NCI-H2029 (cell line): ENCODE data around the gene TSPYL4.

Experiments
- DNase-seq: peaks from one replicate; lab custom pipeline; 2025; lab: John Stamatoyannopoulos, UW

The TSPYL4 gene

DNA sequence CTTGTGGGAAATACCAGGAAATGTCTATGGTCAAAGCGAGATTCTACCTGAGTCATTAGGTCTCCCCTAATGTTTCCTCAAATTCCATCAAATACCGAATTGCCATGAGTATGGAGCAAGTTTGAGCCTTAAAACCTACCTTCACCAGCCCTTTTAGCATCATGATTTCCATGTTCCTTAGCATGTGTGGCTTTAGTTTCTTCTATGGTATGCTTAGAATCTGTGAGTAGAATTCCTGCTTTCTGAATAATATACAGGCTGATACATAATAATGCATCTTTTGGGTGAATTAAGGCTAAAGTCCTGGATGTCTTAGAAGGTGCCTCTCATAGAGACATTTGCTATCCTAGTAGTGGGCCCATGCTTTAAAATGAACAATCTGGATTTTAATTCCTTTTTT is 32.0 kb downstream of the TSPYL4 start:
- DNase-seq, result no peak

DNA sequence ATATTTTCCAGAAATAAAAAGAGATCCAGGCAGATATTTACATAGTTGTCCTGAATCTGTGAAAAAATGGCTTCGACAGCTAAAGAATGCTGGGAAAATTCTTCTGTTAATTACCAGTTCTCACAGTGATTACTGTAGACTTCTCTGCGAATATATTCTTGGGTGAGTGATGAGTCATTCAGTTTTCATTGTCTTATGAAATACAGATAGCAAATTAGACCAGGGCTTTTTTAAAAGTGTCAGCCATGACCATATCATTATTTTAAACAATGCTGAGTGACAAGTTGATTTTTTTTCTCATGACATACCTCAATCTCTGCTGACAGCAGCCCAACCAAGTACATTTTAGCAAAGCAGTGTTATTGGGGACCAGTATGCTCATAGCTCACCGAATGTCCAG is 32.8 kb downstream of the TSPYL4 start:
- no peak for DNase-seq

GRCh38 chr6:116218866-116219265 is 35.0 kb downstream of the TSPYL4 start:
- no peak for DNase-seq

DNA sequence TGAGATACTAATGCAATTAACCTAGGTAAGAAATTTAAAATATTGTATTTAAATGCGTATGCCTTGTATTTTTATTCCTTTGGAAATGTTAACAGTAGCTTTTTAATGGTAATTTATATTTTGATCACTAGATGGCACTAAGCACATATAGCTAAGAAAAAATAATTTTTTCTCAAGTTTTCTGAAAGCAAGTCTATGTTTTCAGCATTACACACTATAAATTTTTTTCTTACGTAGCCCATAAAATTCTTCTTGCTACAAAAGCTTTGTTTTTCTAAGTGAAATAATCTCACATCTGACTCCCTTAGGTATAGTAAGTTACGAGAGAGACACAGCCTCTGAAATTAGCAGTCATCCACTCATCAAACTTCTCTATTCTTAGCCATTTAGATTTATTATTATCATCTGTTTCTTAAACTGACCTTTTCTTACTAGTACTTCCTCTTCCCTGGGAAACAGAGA is 35.7 kb downstream of the TSPYL4 start:
- peak; percentile 76 for DNase-seq

GRCh38 chr6:116217069-116217468 is 36.8 kb downstream of the TSPYL4 start:
- DNase-seq, result peak; percentile 72

- no peak for DNase-seq
Measured at GRCh38 chr6:116215414-116215813, 38.5 kb downstream of the TSPYL4 start.

DNA sequence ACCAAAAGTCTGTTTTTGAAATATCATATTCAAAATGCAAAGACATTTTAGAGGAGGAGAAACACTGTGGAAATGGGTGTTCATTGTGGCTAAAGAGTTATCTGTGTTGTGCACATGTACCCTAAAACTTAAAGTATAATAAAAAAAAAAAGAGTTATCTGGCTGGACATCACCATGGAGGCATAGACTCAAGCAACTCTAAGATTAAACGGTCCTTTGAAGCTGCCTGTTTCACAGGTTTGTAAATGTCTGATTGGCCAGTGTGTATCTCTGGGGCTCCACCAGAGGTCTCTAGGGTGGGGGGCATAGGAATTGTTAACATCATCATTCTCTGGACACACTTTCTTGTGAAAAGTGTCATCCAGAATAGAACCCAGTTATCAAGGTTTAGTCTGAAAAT is 39.2 kb downstream of the TSPYL4 start:
- DNase-seq, result no peak

DNA sequence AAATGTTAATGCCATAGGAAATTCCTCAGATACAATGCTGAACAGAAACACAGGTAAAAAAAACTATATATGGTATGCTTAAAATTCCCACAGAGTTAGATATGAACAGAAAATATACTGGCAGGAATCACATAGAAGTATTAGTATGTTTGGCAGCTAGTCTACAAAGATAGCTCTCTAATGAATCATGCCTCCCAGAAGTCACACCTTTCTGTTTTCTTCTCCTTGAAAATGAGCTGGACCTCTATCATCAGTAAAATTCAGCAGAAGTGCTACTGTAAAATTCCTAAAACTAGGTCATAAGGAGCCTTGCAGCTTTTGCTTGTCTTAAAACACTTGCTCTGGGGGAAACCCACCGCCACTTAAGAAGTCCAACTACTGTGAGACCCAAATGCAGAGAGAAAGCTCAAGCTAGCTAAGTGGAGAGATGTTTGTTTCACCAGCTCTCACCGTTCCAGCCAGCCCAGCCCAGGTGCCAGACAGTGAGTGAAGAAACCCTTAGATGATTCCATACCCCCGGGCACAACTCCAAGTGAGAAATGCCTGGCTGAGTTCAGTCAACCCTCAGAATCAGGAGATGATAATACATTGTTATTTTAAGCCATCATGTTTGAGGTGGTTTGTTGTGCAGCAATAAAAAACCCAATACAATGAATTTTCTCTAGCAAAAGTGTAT is 43.0 kb downstream of the TSPYL4 start:
- peak; percentile 97 for DNase-seq

- no peak for DNase-seq
Measured at GRCh38 chr6:116210316-116210715, 43.6 kb downstream of the TSPYL4 start.

GRCh38 chr6:116208056-116208785 is 45.7 kb downstream of the TSPYL4 start:
- DNase-seq, result no peak

GRCh38 chr6:116206231-116206903 is 47.5 kb downstream of the TSPYL4 start:
- no peak for DNase-seq

GRCh38 chr6:116205281-116205680 is 48.6 kb downstream of the TSPYL4 start:
- DNase-seq, result no peak

DNA sequence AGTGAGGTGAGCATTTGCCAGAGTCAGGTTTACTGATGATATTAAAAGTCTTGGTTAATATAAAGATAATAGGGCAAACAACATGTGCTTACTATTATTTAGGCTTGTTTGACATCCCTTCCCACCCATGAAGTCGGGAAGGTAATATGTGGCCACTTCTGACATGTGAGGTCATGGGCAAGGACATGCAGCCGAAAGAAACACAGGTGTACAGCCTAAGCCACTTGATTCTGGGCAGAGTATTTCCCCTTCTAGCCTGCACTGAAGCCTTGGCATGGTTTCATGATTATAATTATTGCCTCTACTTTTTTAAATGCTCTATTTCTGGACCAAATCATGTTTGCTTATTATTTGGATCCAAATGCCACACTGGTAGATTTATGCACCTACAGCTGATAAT is 52.3 kb downstream of the TSPYL4 start:
- DNase-seq, result no peak

DNA sequence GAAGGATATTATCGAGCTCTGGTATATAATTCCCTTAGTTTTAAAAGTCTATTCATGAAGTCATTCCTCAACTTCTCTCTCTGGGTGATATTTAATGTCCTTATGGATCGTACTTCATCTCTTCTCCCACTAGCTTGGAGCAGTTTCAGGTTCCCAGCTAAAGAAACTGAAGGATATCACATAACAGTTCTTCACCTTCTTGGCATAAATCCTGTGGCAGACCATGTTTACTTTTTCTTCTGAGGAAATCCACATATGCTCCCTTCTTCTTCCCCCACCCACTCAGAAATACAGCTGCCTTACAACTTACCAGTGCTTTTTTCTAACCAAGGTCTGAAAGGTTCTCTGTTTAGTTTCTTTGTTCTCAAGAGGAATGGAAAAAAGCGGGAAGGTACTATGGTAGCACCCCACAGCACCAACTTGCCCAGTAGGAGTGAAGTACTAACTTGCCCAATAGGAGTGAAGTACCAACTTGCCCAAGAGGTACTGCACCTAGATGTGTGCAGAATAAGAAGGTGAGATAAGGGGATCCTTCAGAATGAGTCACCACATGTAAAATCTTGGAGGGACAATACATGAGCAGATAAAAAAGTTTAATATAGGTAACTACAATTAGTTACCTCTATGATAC is 53.1 kb downstream of the TSPYL4 start:
- DNase-seq, result no peak
